GM18519 (cell line): ENCODE measurements around the gene CIAO2A.
"Not testable (repeated sequence)": the region's sequence is repeated elsewhere in the genome, so short reads cannot be mapped to it uniquely, and the experiment has no call there.

Source experiments
- ATAC-seq: cut with Tn5 transposase; IDR thresholded peaks from one replicate; pipeline ENCODE4 v1.9.1; 2021; ENCODE audit warnings: mild to moderate bottlenecking, moderate library complexity; ENCODE audit not compliant: unreplicated experiment, low FRiP score

The CIAO2A gene

GRCh38 chr15:64072812-64073211, 20.8 kb downstream of the CIAO2A start:
- no peak for ATAC-seq

- no peak for ATAC-seq
Observed at GRCh38 chr15:64071931-64072765, 21.5 kb downstream of the CIAO2A start.

GRCh38 chr15:64070965-64071851, 22.4 kb downstream of the CIAO2A start:
- ATAC-seq = no peak

- ATAC-seq = no peak
Observed at GRCh38 chr15:64070106-64070505, 23.5 kb downstream of the CIAO2A start.

- no peak for ATAC-seq
Observed at GRCh38 chr15:64068133-64068532, 25.5 kb downstream of the CIAO2A start.

GRCh38 chr15:64067564-64068030, 26.0 kb downstream of the CIAO2A start:
- ATAC-seq = no peak

- no peak for ATAC-seq
Observed at GRCh38 chr15:64066451-64066850, 27.2 kb downstream of the CIAO2A start.

- no peak for ATAC-seq
Observed at GRCh38 chr15:64060716-64061115, 32.9 kb downstream of the CIAO2A start.

- not testable (repeated sequence) for ATAC-seq
Observed at GRCh38 chr15:64059104-64059503, 34.5 kb downstream of the CIAO2A start.

- no peak for ATAC-seq
Observed at GRCh38 chr15:64058279-64058678, 35.4 kb downstream of the CIAO2A start.

- not testable (repeated sequence) for ATAC-seq
Observed at GRCh38 chr15:64053674-64054073, 40.0 kb downstream of the CIAO2A start.

GRCh38 chr15:64052925-64053491, 40.6 kb downstream of the CIAO2A start:
- no peak for ATAC-seq

- no peak for ATAC-seq
Observed at GRCh38 chr15:64051407-64052259, 42.0 kb downstream of the CIAO2A start.

GRCh38 chr15:64051093-64051402, 42.6 kb downstream of the CIAO2A start:
- ATAC-seq = no peak

- no peak for ATAC-seq
Observed at GRCh38 chr15:64050281-64051092, 43.2 kb downstream of the CIAO2A start.

GRCh38 chr15:64048781-64049460, 44.7 kb downstream of the CIAO2A start:
- no peak for ATAC-seq

- no peak for ATAC-seq
Observed at GRCh38 chr15:64046421-64047153, 47.1 kb downstream of the CIAO2A start, which contains the start of gene DAPK2. Gene DAPK2, minus strand, starts transcription at chr15:64046485. Its CDS starts 6,224 bp downstream, at chr15:64040261.

GRCh38 chr15:64045774-64046420, 47.7 kb downstream of the CIAO2A start:
- no peak for ATAC-seq
